Erythroblast (primary cell): ENCODE results near the gene ZC3H13.
"Not testable (repeated sequence)": the region's sequence is repeated elsewhere in the genome, so short reads cannot be mapped to it uniquely, and the experiment has no call there.

ENCODE experiments used
- DNase-seq, 2 experiments: peaks; one replicate each; lab custom pipeline; 2025; lab: John Stamatoyannopoulos, UW
- GATA1 ChIP-seq: IDR thresholded peaks from 2 replicates; pipeline ENCODE4 v1.6.1; 2011; ENCODE audit warnings: low read depth, mild to moderate bottlenecking, control low read depth, low read length, moderate library complexity
- POLR2A ChIP-seq: IDR thresholded peaks from 2 replicates; pipeline ENCODE4 v1.6.1; 2011; ENCODE audit warnings: mild to moderate bottlenecking, low read length

The ZC3H13 gene

GRCh38 chr13:46008631-46009030, 43.9 kb downstream of the ZC3H13 start:
- DNase-seq: no peak
- TF ChIP-seq POLR2A: no peak
- no peak for TF ChIP-seq GATA1

GRCh38 chr13:46006688-46007452, 45.7 kb downstream of the ZC3H13 start:
- no peak for DNase-seq
- TF ChIP-seq GATA1: no peak
- TF ChIP-seq POLR2A: no peak

- no peak for DNase-seq
- TF ChIP-seq POLR2A (no peak), GATA1 (no peak)
Measured at GRCh38 chr13:46004491-46004890, 48.1 kb downstream of the ZC3H13 start.

GRCh38 chr13:45996631-45997030, 55.9 kb downstream of the ZC3H13 start:
- no peak for DNase-seq
- TF ChIP-seq GATA1 (no peak), POLR2A (no peak)

GRCh38 chr13:45995245-45995644, 57.3 kb downstream of the ZC3H13 start:
- no peak for TF ChIP-seq GATA1
- no peak for TF ChIP-seq POLR2A
- DNase-seq: no peak

GRCh38 chr13:45994752-45995151, 57.8 kb downstream of the ZC3H13 start:
- no peak for DNase-seq
- TF ChIP-seq GATA1 (no peak), POLR2A (no peak)

- TF ChIP-seq POLR2A (no peak), GATA1 (no peak)
- no peak for DNase-seq
Measured at GRCh38 chr13:45989607-45990006, 62.9 kb downstream of the ZC3H13 start.

GRCh38 chr13:45981127-45981526, 71.4 kb downstream of the ZC3H13 start:
- DNase-seq: not testable (repeated sequence)

- DNase-seq: no peak
- no peak for TF ChIP-seq GATA1
- TF ChIP-seq POLR2A: no peak
Measured at GRCh38 chr13:45975337-45975736, 77.2 kb downstream of the ZC3H13 start.

GRCh38 chr13:45974500-45974899, 78.0 kb downstream of the ZC3H13 start:
- no peak for DNase-seq
- no peak for TF ChIP-seq POLR2A
- TF ChIP-seq GATA1: no peak

- DNase-seq: no peak
- TF ChIP-seq POLR2A: no peak
- TF ChIP-seq GATA1: no peak
Measured at GRCh38 chr13:45967589-45967988, 85.0 kb downstream of the ZC3H13 start.

GRCh38 chr13:45966715-45967114, 85.8 kb downstream of the ZC3H13 start:
- DNase-seq: no peak
- TF ChIP-seq GATA1: no peak
- TF ChIP-seq POLR2A: no peak

- TF ChIP-seq GATA1: no peak
- no peak for TF ChIP-seq POLR2A
- no peak for DNase-seq
Measured at GRCh38 chr13:45961468-45961867, 91.1 kb downstream of the ZC3H13 start.

- no peak for DNase-seq
- TF ChIP-seq GATA1 (no peak), POLR2A (no peak)
Measured at GRCh38 chr13:45954836-45955800, 97.4 kb downstream of the ZC3H13 start.
